Measurements from ENCODE around the gene SORCS2.

Gene SORCS2

GRCh38 chr4:7680106-7680505 lies 487.8 kb downstream of the SORCS2 start:
- Histone ChIP-seq H2AFZ (ENCODE audit: low read depth, low read length) (no peak overlapping the region), H4K20me1 (ENCODE audit: insufficient read depth, low read length) (no peaks in the 10 kb centered on the region), H3K27ac (ENCODE audit: low read length) (no peak overlapping the region), H3K36me3 (ENCODE audit: insufficient read depth, low read length) (no peaks in the 10 kb centered on the region), H3K79me2 (ENCODE audit: insufficient read depth, low read length) (no peaks in the 10 kb centered on the region), H3K9ac (ENCODE audit: low read depth, low read length) (no peak overlapping the region), H3K4me3 (ENCODE audit: low read depth in 1 of 2, low read length in 2 of 2) (no peak overlapping the region), H3K9me3 (ENCODE audit: insufficient read depth, low read length, severe bottlenecking) (no peaks in the 10 kb centered on the region), H3K27me3 (ENCODE audit: insufficient read depth, low read length, poor library complexity) (peaks cover 5% of the 10 kb centered on the region), H3K4me1 (ENCODE audit: insufficient read depth, low read length) (no peaks in the 10 kb centered on the region), H3K4me2 (ENCODE audit: insufficient read depth, low read length) (no peak overlapping the region)
- DNase-seq (no peak), ATAC-seq (ENCODE audit: insufficient read depth, low read depth) (no peak)
- TF ChIP-seq CTCF (IDR thresholded peaks at IDR 0.05; ENCODE audit: borderline replicate concordance, extremely low read depth, low read length, poor library complexity, severe bottlenecking) (no peak), EZH2 (IDR thresholded peaks at IDR 0.05; ENCODE audit: borderline replicate concordance, low read depth, low read length, severe bottlenecking) (no peak)

DNA sequence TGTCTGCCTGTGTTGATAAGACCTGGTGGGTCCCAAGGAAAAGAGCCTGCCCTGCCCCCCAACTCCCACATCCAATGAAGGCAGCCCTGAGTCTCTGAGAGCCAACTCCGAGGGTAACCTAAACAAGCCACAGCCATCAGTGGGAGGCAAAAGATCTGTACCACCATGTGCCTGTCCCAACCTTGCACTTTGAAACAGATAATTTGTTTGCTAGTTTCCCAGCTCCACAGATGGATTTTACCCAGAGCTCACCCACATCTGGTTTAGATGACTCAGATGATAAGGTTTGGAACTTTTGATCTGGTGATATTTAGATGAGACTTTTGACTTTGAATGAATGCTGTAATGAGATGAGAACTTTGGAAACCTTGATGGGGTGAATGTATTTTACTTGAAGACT lies 488.4 kb downstream of the SORCS2 start:
- Histone ChIP-seq H3K36me3 (ENCODE audit: insufficient read depth, low read length) (no peaks in the 10 kb centered on the region), H3K27ac (ENCODE audit: low read length) (no peak overlapping the region), H3K27me3 (ENCODE audit: insufficient read depth, low read length, poor library complexity) (peaks cover 5% of the 10 kb centered on the region), H3K9ac (ENCODE audit: low read depth, low read length) (no peak overlapping the region), H3K4me3 (ENCODE audit: low read depth in 1 of 2, low read length in 2 of 2) (no peak overlapping the region), H2AFZ (ENCODE audit: low read depth, low read length) (no peak overlapping the region), H3K9me3 (ENCODE audit: insufficient read depth, low read length, severe bottlenecking) (no peaks in the 10 kb centered on the region), H3K4me1 (ENCODE audit: insufficient read depth, low read length) (no peaks in the 10 kb centered on the region), H3K79me2 (ENCODE audit: insufficient read depth, low read length) (no peaks in the 10 kb centered on the region), H4K20me1 (ENCODE audit: insufficient read depth, low read length) (no peaks in the 10 kb centered on the region), H3K4me2 (ENCODE audit: insufficient read depth, low read length) (no peak overlapping the region)
- ATAC-seq (ENCODE audit: insufficient read depth, low read depth) = no peak
- no peak for DNase-seq
- TF ChIP-seq CTCF (IDR thresholded peaks at IDR 0.05; ENCODE audit: borderline replicate concordance, extremely low read depth, low read length, poor library complexity, severe bottlenecking) = no peak
- TF ChIP-seq EZH2 (IDR thresholded peaks at IDR 0.05; ENCODE audit: borderline replicate concordance, low read depth, low read length, severe bottlenecking) = no peak

DNA sequence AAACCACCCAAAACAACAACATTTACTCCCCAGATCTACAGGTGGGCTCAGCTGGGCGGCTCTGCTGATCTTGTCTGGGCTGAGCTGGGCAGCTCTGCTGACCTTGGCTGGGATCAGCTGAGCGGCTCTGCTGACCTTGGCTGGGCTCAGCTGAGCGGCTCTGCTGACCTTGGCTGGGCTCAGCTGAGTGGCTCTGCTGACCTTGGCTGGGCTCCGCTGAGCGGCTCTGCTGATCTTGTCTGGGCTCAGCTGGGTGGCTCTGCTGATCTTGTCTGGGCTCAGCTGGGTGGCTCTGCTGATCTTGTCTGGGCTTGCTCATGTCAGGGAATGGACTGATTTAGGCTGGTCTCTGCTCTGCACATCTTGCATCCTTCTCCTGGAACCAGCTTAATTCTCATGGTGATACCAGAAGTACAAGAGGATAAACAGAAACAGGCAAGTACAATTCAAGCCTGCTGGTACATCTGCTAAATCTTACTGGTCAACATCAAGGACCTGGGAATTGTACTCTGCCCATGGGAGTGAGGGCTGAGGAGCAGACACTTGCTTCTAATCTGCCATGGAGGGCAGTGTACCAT lies 490.9 kb downstream of the SORCS2 start:
- no peak overlapping the region for H3K27ac ChIP-seq (ENCODE audit: low read length)
- H3K9ac ChIP-seq (ENCODE audit: low read depth, low read length) = no peak overlapping the region
- no peak overlapping the region for H3K4me2 ChIP-seq (ENCODE audit: insufficient read depth, low read length)
- H3K9me3 ChIP-seq (ENCODE audit: insufficient read depth, low read length, severe bottlenecking) = no peaks in the 10 kb centered on the region
- TF ChIP-seq EZH2 (IDR thresholded peaks at IDR 0.05; ENCODE audit: borderline replicate concordance, low read depth, low read length, severe bottlenecking) (no peak), CTCF (IDR thresholded peaks at IDR 0.05; ENCODE audit: borderline replicate concordance, extremely low read depth, low read length, poor library complexity, severe bottlenecking) (no peak)
- H3K4me1 ChIP-seq (ENCODE audit: insufficient read depth, low read length) = no peaks in the 10 kb centered on the region
- H3K79me2 ChIP-seq (ENCODE audit: insufficient read depth, low read length) = no peaks in the 10 kb centered on the region
- ATAC-seq (ENCODE audit: insufficient read depth, low read depth) (no peak), DNase-seq (no peak)
- no peaks in the 10 kb centered on the region for H3K36me3 ChIP-seq (ENCODE audit: insufficient read depth, low read length)
- no peak overlapping the region for H3K4me3 ChIP-seq (ENCODE audit: low read depth in 1 of 2, low read length in 2 of 2)
- H2AFZ ChIP-seq (ENCODE audit: low read depth, low read length) = no peak overlapping the region
- H4K20me1 ChIP-seq (ENCODE audit: insufficient read depth, low read length) = no peaks in the 10 kb centered on the region
- peaks cover 5% of the 10 kb centered on the region for H3K27me3 ChIP-seq (ENCODE audit: insufficient read depth, low read length, poor library complexity)

GRCh38 chr4:7684294-7684693 lies 492.0 kb downstream of the SORCS2 start:
- no peak for TF ChIP-seq EZH2 (IDR thresholded peaks at IDR 0.05; ENCODE audit: borderline replicate concordance, low read depth, low read length, severe bottlenecking)
- no peak for TF ChIP-seq CTCF (IDR thresholded peaks at IDR 0.05; ENCODE audit: borderline replicate concordance, extremely low read depth, low read length, poor library complexity, severe bottlenecking)
- Histone ChIP-seq H3K36me3 (ENCODE audit: insufficient read depth, low read length) (no peaks in the 10 kb centered on the region), H3K4me3 (ENCODE audit: low read depth in 1 of 2, low read length in 2 of 2) (no peak overlapping the region), H3K27ac (ENCODE audit: low read length) (no peak overlapping the region), H4K20me1 (ENCODE audit: insufficient read depth, low read length) (no peaks in the 10 kb centered on the region), H3K27me3 (ENCODE audit: insufficient read depth, low read length, poor library complexity) (peaks cover 5% of the 10 kb centered on the region), H3K9me3 (ENCODE audit: insufficient read depth, low read length, severe bottlenecking) (no peaks in the 10 kb centered on the region), H3K4me1 (ENCODE audit: insufficient read depth, low read length) (no peaks in the 10 kb centered on the region), H3K9ac (ENCODE audit: low read depth, low read length) (no peak overlapping the region), H3K79me2 (ENCODE audit: insufficient read depth, low read length) (no peaks in the 10 kb centered on the region), H3K4me2 (ENCODE audit: insufficient read depth, low read length) (no peak overlapping the region), H2AFZ (ENCODE audit: low read depth, low read length) (no peak overlapping the region)
- DNase-seq (no peak), ATAC-seq (ENCODE audit: insufficient read depth, low read depth) (no peak)
